ENCODE results near the gene RBM14. TPM values are rescaled to one million over a fixed set of nuclear protein-coding genes. Genes with fewer than 3 reads are reported as not detected.
"Not testable (repeated sequence)": the region's sequence is repeated elsewhere in the genome, so short reads cannot be mapped to it uniquely, and the experiment has no call there.

Gene RBM14
- total RNA-seq, 1 donor from 2014 or later, result 61.1 TPM

DNA sequence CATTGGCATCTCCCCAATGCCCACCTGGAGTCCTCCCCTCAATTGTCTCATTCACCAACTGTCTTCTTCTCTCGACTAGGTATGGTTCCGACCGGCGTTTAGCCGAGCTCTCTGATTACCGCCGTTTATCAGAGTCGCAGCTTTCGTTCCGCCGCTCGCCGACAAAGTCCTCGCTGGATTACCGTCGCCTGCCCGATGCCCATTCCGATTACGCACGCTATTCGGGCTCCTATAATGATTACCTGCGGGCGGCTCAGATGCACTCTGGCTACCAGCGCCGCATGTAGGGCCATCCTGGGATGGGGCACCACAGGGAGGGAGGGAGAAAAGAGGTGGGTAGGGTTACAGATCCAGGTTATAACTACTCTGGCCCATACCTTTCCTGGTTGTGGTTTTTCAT lies 10.0 kb downstream of the RBM14 start:
- intact Hi-C loops (cut with DNase I), result no loop called here
- no peak for ATAC-seq
- DNase-seq (ENCODE audit: low spot score), result no peak

DNA sequence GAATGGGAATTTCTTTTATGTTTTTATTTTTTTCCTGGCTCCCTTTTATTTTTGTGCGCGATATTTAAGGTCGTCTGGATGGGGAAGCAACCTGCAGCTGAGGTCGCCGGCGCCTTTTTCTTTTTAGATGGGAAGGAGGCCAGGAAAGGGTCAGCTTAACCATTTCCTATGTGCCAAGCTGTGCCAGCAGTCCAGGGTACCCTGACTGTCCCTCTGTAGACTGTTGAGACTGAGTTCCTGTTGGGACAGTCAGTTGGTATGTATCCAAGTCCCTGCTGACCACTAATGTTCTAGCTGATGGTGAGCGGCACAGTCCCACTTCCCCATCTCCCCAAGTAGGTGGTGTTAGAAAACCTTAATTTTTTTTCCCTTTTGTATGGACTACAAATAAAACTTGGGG lies 10.5 kb downstream of the RBM14 start:
- DNase-seq (ENCODE audit: low spot score) (no peak), ATAC-seq (no peak)
- intact Hi-C loops (cut with DNase I), result no loop called here

DNA sequence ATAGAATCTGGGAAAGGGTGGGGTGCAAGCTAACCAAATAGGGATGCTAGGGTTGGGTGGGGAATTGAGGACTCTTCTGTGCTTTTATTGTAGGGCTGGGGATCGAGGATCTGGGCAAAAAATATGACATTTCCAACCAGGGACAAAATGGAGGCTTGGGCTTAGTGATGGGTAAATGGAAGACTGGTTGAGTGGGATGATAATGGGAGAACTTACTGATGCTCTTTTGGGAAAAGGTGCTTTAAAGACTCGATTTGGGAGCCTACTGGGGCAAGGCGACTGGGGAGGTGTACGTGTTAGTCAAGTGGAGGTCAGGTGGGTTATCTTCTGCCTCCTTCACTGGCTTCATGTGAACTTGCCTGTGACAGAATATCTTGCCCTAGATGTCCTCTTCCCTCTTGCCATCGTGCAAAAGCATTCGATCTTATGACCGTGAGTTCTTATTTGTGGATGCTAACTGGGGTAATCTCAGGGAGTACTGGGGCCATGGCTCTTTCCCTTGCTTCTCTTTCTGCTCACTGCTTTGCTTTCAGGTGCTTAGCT lies 11.7 kb downstream of the RBM14 start:
- DNase-seq (ENCODE audit: low spot score), result no peak
- intact Hi-C loops (cut with DNase I), result no loop called here

DNA sequence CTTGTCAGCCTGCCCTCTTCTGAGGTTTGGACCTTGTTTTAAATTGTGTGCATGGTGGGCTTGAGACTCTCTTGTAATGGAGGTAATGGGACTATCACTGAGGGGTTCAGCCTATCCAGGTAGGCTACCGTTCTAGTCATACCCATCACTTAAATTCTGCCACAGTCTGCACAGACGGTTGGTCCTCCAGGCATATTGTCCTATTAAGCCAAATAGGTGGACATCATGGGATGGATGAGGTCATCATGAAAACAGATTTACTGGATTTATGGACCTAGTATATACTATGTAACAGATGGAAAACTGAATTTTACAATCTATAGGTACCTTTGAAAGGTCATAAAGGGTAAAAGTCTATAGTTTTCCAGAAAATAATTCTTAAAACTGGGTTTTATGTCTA lies 12.9 kb downstream of the RBM14 start:
- intact Hi-C loops (cut with DNase I), result no loop called here
- ATAC-seq (no peak), DNase-seq (ENCODE audit: low spot score) (no peak)

More for the DNA sequence above, 11.7 kb downstream of the RBM14 start:
- no peak for ATAC-seq

DNA sequence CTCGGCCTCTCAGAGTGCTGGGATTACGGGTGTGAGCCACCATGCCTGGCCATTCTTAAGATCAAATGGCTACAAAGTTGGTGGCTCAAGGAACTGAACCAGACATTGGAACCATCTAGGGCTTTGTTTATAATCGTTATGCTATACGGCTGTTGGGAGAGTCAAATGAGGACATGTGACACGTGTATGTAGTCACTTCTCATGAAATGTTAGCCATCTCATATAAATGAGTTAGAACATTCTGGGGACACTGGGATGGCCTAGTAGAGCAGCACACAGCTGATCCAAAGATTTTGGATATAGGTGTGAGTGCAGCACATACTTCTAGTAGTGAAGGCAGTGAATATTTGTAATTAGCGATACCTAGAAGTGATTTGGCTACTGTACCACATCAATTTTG lies 15.5 kb downstream of the RBM14 start:
- ATAC-seq, result no peak
- DNase-seq (ENCODE audit: low spot score), result no peak
- intact Hi-C loops (cut with DNase I), result no loop called here

DNA sequence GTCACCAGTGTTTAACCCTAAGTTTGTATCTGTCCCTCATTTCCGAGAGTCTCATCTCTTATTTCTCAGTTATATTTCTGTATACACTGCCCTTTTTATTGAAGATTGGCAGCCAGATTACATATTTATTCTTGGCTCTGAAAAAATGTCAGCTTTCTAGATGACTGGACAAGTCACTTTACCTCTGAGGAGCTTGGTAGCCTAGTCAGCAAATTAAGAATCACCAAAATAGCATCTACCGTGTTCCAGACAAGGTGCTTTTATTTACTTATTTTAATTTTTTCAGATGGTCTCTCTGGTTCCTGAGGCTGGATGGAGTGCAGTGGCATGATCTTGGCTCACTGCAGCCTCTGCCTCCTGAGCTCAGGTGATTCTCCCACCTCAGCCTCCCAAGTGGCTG lies 16.5 kb downstream of the RBM14 start:
- intact Hi-C loops (cut with DNase I), result no loop called here
- ATAC-seq (no peak), DNase-seq (ENCODE audit: low spot score) (no peak)

DNA sequence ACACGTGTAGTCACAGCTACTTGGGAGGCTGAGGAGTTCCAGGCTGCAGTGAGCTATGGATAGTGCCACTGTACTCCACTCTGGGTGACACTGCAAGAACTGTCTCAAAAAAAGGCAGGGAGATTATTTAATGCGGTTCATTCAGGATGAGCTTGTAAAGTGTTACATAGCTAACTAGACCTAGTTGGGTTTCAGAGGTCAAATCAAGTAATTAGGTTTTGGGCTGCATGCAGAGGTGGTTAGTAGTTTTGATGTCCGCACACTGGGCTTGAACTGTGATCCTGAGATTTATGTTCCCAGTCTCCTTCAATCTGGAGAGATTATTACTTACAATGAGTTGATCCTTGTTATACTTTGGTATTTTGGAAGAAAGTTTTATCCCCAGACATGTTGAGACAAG lies 20.0 kb downstream of the RBM14 start:
- DNase-seq (ENCODE audit: low spot score) (no peak), ATAC-seq (no peak)
- intact Hi-C loops (cut with DNase I), result no loop called here

DNA sequence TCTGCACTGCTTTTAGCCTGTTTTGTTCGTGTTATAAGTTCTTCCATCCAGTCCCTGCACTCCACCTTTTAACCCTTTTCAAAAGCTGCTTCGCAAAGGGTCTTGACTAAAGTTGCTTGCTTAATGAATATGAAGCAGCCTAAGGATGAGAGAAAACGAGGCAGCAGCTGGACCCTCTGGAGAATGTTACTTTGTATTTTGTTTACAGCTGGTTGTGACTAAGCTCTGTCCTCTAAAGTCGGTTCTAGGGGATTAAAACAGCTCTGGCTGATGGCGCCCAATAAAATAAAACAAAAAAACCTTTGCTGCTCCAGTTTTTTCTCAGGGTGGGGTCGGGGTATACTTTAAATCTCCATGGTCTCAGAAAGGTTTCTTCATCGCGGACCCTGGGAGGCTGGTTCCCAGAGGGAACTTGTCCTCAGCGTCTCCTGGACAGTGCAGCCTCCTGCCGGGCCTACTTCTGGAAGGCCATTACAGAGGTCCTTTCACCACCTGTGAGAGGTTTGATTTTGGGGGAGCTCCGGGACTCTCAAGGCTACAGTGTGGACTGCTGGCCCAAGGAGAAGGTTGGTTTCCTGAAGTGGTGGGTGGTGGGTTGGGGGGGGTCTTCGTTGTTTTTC lies 21.2 kb downstream of the RBM14 start:
- DNase-seq (ENCODE audit: low spot score) (no peak), ATAC-seq (peak; percentile 24)
- intact Hi-C loops (cut with DNase I), result no loop called here

DNA sequence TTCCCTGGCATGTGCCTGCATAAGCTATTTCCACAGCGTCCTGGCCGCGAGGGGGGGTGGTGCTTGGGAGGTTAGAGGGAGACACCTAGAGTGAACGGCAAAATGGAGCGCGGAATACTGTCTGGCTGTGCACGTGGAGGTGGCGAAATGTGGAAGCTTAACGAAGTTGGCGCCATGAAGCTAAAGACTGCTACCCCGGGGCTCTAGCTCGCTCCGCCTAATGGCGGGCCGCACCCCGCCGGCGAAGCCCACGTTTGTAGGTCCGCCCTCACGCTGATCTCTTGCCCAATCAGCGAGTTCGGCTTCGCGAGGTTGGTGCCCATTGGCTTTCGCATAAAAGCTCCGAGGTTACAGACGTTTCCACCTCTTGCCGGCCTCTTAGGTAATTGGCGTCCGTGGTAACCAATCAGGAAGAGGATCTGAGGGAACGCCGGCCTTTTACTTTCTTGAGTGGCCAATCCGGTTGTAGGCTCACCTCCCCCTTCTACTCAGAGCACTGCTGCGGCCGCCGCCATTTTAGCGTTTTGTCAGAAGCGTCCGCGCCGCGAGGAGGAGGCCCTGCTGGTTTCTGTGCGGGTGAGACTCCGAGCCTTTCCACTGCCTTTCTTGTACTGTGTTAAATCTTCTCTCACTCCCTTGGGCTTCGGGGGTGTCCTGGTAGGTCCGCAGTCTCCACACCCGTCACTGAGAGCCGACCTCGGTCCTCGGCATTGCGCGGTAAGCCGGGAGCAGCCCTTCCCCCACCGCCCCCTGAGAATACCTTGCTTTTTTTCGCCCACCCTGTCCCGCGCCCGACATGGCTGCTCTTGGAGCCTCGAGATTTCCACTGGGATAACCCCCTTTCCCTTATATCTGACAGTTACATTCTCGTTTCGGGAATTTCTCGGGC lies 22.0 kb downstream of the RBM14 start, which contains the start of gene RBM4:
Gene RBM4 (plus strand): TSS at position 527 of the 889 bp plus-strand sequence. CDS start 1,009 bp downstream, outside the sequence.
- ATAC-seq (peak; percentile 98), DNase-seq (ENCODE audit: low spot score) (peak; percentile 97)
- intact Hi-C loops (cut with DNase I), result no loop called here

DNA sequence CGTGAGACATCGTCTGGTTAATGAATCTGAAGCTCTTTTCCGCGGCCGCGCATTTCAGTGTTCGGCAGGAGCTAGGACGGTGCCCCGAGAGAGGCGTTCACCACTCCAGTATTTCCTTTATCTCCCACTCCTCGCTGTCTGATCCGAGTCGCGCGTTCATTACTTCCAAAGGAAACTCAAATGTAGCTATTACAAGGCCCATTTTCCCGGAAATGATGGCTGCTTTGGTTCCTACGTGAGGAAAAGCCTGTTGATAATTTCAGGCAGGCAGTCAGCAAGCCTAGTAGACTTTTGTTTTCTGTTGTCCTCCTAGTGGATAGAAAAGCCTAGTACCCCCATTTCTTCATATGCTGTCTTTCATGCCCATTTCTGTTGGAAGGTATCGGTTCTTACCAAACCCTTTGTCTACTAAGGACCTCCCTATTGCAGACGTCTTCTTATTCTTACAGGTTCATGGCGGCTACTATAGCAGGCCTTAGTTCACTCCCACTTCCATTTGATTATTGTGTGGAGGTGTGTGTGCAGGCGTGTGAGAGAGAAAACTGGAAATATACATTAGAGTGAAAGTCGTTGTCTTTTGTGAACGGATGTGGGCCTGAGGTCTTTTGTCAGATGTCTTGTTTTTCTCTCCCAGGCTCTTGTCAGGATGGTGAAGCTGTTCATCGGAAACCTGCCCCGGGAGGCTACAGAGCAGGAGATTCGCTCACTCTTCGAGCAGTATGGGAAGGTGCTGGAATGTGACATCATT lies 22.8 kb downstream of the RBM14 start:
- DNase-seq (ENCODE audit: low spot score), result no peak
- intact Hi-C loops (cut with DNase I), result no loop called here
- ATAC-seq, result peak; percentile 0

DNA sequence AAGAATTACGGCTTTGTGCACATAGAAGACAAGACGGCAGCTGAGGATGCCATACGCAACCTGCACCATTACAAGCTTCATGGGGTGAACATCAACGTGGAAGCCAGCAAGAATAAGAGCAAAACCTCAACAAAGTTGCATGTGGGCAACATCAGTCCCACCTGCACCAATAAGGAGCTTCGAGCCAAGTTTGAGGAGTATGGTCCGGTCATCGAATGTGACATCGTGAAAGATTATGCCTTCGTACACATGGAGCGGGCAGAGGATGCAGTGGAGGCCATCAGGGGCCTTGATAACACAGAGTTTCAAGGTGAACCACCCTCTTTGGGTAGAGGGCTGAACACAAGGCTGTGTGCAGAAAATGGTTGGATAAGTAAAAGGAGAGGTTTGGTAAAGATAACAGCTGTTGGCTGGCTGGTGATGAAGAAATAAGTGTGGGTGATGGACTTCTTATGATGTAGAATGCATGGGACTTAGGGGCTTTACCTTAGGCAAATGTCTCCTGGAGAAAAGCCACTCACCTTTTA lies 23.4 kb downstream of the RBM14 start:
- intact Hi-C loops (cut with DNase I); ATAC-seq; DNase-seq (ENCODE audit: low spot score): not testable (repeated sequence)

DNA sequence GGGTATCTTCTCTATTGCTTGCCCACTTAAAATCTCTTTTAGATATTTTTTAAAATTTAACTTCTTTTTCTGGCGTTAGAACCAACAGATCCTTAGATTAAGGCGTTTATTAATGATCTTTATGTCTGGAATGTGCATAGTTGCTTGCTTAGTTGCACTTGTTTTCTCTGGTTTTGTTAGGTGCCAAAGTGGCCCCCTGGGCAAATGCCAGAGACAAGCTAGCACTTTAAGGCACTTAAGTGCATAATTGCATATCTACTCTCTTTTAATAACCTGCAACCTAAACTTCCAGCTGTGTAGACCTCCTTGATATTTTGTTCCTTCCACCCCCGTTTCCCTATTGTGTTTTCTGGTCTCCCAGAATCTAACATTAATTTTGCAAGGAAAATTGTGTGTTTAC lies 25.4 kb downstream of the RBM14 start:
- ATAC-seq (no peak), DNase-seq (ENCODE audit: low spot score) (no peak)
- intact Hi-C loops (cut with DNase I), result no loop called here

DNA sequence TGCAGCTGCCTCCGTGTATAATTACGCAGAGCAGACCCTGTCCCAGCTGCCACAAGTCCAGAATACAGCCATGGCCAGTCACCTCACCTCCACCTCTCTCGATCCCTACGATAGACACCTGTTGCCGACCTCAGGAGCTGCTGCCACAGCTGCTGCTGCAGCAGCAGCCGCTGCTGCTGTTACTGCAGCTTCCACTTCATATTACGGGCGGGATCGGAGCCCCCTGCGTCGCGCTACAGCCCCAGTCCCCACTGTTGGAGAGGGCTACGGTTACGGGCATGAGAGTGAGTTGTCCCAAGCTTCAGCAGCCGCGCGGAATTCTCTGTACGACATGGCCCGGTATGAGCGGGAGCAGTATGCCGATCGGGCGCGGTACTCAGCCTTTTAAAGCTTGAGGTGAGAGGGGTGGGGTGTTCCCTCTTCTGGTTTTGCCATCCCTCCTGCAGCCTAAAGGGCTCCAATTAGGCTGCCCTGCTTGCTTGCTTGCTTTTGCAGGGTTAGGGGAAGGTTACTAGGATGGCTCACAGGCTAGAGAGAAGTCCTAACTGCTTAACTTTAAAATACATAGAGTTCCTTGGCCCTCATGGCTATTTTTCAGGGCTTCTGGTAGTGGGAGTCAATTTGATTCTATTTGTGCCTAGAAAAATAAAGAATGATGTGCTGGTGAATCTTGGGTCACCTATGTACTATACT lies 27.5 kb downstream of the RBM14 start:
- intact Hi-C loops (cut with DNase I), result no loop called here
- DNase-seq (ENCODE audit: low spot score) (no peak), ATAC-seq (no peak)

DNA sequence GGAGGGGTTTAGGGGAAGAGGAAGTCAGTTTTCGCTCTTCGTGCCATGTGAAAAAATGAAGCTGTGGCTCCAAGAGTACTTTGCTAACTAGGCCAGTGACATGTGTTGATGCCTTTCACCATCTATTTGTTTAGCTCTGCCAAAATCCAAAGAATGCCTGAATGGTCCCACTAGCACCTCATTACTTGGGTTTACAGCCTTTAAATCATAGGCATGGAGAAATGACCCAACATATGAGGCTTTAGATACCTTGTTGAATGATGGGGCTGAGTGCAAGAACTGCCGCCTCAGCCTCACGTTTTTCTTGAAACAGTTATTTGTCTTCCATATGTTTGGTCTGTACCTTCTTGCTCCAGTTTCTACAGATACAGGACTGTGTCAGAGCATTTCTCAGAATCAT lies 30.4 kb downstream of the RBM14 start:
- no peak for DNase-seq (ENCODE audit: low spot score)
- intact Hi-C loops (cut with DNase I), result loop anchor here (5.0 kb wide), 1 partner anchor 340 kb away; no protein-coding TSS in a partner anchor
- ATAC-seq, result no peak

DNA sequence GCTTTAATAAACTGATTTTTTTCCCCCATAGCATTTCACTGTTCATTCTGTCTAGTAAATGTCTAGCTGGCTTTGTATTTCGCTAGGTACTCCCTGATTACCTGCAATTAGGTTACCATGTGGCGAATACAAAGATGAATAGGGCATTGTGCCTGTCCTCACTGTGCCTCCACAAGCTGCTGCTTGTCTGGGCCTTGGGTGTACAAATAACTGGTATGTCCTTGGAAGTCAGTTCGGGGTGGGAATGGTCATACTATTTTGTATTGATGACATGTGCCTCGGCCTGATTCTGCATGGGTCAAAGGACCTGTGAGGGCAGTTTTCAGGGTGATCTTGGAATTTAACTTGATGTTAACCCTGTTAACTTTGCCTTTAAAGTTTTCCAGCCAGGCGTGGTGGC lies 33.5 kb downstream of the RBM14 start:
- ATAC-seq, result no peak

DNA sequence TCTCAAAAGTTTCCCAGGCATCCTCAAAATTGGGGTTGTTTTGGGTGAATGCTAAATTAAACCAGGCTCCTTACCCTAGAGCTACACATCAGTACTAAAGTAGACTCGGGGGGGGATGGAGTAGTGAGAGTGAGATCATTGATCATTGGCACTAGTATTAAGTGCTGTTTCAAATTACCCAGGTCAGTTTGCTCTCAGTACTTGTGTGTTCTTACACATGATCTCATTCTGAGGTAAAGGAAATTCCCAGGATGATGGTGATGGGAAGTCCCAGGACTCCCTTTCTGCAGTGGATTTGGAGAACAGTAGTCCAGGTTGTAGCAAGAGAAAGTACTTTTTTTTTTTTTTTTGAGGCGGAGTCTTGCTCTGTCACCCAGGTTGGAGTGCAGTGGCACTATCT lies 34.6 kb downstream of the RBM14 start:
- ATAC-seq (no peak), DNase-seq (ENCODE audit: low spot score) (no peak)
- intact Hi-C loops (cut with DNase I), result no loop called here

More for the DNA sequence above, 33.5 kb downstream of the RBM14 start:
- intact Hi-C loops (cut with DNase I), result loop anchor here (5.0 kb wide), 1 partner anchor 337 kb away; no protein-coding TSS in a partner anchor
- no peak for DNase-seq (ENCODE audit: low spot score)

DNA sequence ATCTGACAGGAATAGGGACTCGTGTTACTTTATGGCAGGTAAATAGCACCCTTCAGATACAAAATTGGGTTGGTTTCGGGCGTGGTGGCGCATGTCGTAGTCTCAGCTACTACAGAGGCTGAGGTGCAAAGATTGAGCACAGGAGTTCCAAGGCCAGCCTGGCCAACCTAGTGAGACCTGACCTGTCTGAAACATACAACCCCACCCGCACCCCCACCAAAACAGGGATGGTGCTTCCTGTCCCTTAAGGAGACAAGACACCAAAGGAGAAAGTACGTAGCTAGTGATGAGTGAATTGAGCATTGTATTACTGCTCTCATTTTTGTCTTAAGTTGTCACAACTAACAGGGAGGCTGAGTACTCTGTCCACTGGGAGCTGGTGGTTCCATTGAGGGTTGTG lies 36.2 kb downstream of the RBM14 start:
- ATAC-seq, result no peak
- DNase-seq (ENCODE audit: low spot score), result no peak
- intact Hi-C loops (cut with DNase I), result no loop called here

DNA sequence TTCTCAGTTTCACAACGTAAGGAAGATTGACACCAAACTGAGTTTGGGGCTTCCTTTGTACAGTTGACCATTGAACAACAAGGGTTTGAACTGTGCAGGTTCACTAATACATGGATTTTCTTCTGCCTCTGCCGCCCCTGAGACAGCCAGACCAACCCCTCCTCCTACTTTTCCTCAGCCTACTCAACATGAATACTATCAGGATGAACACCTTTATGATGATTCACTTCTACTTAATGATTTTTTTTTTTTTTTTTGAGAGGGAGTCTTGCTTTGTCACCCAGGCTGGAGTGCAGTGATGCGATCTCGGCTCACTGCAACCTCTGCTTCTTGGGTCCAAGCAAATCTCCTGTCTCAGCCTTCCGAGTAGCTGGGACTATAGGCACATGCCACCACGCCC lies 36.7 kb downstream of the RBM14 start:
- DNase-seq (ENCODE audit: low spot score) (no peak), ATAC-seq (no peak)
- intact Hi-C loops (cut with DNase I), result no loop called here

DNA sequence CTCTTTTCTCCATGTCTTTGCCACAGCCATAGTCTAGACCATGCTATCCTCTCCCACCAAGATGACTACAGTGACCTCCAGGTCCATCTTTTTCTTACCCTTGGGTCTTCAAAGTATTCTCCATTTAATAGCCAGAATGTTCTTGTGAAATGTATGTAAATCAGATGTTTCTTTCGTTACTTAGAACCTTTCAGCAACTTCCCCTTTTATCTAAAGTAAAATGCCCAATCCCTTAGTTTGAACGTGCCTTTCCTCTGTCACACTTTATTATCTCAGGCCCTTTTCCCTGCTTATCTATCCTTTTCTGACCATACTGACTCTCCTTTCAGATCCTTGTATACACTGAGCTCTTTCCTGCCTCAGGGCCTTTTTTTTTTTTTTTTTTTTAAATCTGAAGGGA lies 43.3 kb downstream of the RBM14 start:
- ATAC-seq (no peak), DNase-seq (ENCODE audit: low spot score) (no peak)
- intact Hi-C loops (cut with DNase I), result no loop called here

Measured in sciatic nerve (tissue), 2 donors.